GM18508 (cell line): Measurements from ENCODE around the gene SOCS7.

Experiments
- ATAC-seq: cut with Tn5 transposase; IDR thresholded peaks from one replicate; pipeline ENCODE4 v1.9.1; 2021; ENCODE audit warnings: moderate number of reproducible peaks; ENCODE audit not compliant: insufficient read depth, unreplicated experiment

SOCS7 gene

DNA sequence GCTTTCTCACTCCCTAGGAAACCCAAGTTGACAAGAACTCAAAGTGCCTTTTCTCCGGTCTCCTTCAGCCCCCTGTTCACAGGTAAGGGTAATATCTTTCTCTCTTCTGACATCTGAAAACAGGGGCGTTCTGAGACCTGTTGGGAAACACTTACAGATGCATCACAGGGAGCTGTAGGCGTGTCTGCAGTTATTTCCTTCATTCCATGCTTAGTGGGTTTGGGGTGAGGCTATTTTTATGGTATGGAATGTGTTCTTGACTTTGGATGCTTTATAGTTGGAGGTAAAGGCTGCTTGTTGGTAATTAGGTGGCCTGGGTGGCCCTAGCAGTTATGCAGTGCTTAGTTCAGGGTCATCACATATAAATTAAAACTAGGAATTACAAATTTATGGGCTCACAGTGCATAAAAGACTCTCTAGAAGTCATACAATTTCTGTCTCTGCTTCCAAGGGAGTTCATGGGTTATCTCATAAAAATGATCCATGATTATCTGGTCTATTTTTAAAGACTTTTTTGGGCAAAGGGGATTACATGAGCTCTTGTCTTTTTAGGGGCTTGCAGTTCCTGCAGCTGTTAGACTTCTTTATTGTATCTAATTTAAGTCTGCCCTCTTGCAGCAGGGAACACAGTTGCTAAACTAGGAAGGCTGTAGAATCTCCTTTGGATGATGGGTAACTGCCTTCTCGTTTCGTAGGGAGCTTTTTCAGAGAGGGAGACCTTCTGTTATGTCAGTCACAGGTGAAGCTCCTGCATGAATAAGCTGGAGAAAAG is 10.2 kb downstream of the SOCS7 start:
- no peak for ATAC-seq

DNA sequence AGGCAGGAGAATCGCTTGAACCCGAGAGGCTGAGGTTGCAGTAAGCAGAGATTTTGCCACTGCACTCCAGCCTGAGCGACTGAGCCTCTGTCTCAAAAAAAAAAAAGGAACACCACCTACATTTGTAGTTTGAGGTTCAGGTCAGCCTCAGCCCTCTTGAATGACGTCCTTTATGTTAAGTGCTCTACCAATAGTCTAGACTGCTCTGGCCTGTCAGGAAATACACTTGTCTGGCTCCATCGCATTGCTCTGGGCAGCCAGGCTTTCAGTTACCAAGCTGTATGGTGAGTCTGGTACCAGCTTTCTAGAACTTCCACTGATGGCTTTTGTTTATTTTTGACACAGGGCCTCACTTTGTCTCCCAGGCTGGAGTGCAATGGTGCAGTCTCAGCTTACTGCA is 11.4 kb downstream of the SOCS7 start:
- no peak for ATAC-seq

DNA sequence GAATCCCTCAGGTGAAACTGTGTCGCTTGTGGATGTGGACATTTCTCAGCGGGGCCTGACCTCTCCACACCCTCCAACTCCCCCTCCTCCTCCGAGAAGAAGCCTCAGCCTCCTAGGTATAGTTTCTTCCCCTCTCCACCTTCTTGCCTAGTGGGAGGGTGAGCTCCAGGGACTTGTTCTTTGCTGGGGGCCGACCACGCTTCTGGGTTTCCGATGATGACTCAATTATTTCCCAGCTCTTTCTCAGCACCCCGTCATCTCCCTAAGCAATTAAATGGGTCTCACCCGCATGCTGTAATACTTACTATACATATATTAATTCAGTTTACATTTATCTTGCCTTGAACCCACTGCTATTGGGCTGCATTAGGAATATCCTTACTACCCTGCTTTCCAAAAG is 13.1 kb downstream of the SOCS7 start:
- no peak for ATAC-seq

DNA sequence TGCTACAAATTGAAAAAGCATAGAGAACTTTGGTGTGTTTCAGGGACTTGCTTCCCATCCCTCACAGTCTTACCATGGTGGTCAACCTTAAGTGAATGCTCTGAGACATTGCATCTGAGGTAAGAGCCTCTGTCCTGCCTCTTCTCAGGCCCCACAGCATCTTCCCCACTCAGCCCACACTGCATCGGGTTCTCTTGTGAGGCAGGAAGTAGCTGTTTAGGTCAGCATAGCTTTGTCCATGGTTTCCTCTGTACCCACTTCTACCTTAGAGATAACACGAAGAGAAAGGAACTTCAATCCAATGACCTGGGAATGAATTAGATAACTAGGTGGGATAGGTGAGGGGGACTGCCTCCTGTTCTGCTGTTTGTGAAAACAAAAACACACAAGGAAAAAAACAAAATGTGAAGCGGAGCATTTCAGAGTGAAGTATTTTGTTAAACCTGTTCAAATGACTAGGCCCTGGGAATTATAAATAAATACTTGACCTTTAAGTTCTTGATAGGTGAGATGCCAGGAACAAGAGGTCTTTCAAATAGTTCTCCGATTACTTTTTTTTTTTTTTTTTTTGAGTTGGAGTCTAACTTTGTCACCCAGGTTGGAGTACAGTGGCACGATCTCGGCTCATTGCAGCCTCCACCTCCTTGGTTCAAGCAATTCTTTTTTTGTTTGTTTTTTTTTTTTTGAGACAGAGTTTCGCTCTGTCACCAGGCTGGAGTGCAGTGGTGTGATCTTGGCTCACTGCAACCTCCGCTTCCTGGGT is 17.7 kb downstream of the SOCS7 start:
- no peak for ATAC-seq

DNA sequence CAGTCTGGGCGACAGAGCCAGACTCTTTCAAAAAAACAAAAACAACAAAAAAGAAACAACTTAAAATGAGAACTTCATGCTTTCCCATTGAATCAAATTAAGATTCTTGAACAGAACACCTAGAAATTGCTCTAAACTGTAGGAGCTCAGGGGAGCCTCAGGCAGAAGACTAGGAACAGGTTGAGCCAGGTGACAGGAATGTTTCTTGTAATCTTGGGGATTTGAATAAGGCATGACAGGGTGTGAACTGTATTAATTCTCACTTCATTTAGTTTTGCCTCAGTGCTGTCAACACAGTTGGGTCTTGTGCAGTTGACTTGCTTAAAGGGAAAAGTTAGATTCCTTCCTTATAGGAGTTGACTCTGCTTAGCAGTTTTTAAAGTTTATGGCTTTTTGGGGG is 27.8 kb downstream of the SOCS7 start:
- no peak for ATAC-seq

DNA sequence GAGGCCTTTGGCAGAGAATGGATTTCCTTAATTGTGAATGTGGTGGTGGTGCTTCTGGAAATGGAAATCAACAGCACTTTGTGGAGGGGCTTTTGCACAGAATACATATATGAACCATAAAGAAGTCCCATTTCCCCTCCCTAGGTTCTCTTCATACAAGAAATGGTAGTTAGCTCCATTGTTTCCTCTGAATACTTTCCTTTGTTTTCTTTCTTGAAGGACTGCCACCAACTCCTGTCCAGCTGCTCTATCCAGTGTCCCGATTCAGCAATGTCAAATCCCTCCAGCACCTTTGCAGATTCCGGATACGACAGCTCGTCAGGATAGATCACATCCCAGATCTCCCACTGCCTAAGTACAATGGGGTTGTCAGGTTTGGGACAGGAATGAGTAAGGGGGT is 43.4 kb downstream of the SOCS7 start:
- ATAC-seq = no peak

DNA sequence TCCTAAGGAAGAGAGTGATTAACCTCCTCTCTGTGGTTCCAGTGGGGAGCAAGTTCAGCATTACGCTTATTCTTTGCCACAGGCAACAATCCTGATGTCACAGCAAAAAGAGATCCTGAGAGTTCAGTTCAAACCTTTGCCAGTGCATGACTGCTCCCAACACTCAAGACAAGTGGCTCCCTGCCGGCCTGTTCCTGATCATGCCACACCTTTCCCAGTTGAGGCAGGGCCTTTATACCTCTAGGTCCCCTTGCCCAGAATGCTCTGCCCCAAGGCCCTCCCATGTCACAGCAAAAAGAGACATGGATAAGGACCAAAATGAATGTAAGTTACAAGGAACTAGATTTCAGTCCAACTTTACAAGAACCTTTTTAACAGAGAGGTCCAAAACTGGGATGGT is 45.6 kb downstream of the SOCS7 start:
- ATAC-seq = no peak

DNA sequence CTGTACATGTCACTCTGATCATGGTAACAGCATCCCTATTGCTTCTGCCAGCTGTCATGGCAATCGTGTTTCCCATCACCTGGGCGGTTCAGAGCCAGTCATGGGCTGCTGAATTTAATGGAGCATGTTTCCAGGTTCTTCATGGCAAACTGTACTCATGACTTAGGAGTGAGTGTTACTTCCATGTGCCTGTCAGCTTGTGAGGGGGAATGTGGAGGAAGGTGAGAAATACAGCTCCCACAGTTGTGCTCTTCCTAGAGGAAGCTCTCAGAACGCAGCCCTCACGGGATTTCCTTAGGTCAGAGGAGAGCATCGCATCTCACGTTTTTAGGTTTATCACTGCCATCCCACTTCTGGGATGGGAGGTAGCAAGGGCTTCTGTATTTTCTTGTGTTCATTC is 48.6 kb downstream of the SOCS7 start:
- no peak for ATAC-seq

DNA sequence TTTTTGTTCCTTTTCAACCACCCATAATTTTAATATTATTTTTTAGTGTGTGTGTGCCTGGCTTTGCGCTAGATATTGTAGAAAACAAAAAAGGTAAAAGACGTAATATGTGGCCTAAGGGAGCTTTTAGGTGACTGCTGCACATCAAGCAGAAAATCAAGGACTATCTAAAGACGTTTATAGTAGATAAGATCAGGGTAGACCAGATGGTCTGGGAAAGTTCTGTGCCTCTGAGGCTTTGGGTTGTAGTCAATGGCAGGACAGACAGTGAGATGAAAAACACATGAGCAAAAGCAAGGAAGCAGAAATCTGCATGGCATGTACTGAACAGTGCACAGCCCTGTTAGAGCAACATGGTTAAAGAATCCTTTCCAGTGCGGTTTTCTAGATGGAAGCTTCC is 49.8 kb downstream of the SOCS7 start:
- ATAC-seq = no peak

DNA sequence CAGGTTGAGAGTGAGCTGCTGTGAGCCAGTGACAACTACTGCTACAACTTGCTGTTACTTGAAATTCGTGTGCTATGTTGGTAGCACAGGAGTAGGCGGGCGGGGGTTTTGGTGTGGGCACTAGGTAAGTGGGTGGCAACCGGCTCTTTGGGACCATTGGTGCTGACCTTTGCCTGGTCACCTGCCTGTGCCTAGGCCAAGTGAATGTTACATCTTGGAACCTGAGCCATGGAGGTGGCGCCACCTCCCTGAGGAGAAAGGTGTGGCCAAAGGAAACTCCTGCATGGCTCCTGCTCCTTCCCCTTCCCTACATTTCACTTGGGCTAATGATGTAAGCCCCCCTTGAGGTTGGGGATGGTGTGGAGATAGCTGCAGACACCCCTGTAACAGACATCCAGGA is 51.3 kb downstream of the SOCS7 start:
- ATAC-seq = no peak

DNA sequence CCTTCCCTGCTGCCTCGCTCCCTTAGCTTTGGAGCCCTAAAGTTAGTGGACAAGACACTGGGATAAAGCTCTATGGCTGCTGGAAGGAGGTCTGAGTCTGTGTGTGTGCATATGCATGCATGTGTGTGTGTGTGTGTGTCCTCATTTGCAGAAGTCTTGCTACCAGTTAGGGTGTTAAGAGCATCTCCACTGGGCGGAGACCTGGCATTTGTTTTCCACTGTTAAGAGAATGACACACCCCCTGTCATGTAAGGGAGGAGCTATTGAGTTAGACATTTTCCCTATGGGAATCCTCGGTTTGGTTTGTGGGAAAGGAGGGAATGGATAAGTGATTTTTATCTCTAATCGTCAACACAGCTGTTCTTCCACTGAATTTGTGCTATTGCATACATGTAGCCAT is 51.8 kb downstream of the SOCS7 start:
- no peak for ATAC-seq

DNA sequence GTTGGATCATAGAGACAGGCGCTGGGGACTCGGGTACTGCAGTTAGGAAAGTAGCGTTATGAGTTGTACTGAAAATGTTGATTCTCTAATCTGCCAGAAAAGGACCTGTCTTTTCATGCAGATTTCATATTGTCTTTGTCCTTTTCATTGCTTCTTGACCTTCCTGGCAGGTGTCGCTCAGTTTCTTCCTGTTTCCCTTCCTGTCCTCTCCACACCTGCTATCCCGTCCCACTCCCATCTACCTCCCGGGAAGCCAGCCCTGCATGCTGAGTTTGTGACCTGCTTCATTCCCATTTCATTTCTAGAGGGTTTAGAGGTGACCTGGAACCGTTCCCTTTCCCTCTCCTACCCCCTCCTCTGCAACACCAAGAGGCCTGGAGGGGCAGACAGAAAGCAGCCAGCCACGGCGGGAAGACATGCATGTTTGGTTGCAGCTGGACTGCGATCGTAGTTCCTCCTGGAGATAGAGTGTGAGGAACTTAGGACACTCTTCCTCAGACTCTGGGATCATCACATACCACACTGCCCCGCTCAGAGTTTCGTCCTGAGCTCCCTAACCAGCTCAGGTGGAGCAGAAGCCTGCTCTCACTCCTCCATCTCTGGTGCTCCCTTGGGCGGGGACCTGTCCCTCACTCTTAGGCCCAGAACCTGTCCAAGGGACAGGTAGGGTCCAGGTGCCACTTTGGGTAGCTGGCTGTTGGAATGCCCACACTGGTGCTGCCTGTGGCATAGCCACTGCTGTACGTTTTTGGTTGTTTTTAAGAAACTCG is 52.7 kb downstream of the SOCS7 start:
- ATAC-seq = no peak

DNA sequence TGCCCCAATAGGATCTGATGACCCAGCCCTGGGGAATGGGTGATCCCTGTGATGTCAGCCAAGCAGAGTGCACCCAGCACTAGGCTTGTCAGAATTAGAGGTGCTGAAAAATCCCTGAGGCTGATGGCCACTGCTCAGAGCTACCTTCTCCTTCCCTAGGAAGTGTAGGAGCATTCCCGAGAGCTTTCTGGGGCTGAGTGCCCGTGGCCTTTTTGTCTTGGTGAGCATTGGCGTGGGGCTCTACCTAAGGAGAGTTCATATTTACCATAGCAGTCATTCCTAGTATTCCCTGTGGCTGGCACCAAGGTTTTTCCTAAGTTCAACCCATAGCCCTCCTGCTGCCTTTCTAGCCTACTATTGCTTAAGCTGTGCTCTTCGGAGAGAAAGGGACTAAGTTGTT is 54.0 kb downstream of the SOCS7 start:
- ATAC-seq = no peak

DNA sequence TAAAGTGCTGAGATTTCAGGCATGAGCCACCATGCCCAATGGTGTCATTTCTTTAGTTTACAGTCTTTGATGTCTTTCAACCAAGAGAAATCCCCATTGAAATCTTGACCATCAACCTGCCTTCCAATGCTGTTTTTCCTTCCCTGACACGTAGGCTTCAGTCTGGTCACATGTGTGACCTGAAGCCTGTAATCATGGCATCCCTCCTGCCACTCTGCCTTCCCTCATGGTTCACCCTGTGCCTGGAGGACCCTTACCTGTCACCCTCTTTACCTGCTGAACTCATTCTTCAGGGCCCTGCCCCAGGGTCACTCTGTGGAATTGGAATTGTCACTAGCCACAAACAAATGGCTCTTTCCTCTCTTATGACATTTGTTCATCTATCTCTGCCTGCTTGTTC is 58.6 kb downstream of the SOCS7 start:
- no peak for ATAC-seq

DNA sequence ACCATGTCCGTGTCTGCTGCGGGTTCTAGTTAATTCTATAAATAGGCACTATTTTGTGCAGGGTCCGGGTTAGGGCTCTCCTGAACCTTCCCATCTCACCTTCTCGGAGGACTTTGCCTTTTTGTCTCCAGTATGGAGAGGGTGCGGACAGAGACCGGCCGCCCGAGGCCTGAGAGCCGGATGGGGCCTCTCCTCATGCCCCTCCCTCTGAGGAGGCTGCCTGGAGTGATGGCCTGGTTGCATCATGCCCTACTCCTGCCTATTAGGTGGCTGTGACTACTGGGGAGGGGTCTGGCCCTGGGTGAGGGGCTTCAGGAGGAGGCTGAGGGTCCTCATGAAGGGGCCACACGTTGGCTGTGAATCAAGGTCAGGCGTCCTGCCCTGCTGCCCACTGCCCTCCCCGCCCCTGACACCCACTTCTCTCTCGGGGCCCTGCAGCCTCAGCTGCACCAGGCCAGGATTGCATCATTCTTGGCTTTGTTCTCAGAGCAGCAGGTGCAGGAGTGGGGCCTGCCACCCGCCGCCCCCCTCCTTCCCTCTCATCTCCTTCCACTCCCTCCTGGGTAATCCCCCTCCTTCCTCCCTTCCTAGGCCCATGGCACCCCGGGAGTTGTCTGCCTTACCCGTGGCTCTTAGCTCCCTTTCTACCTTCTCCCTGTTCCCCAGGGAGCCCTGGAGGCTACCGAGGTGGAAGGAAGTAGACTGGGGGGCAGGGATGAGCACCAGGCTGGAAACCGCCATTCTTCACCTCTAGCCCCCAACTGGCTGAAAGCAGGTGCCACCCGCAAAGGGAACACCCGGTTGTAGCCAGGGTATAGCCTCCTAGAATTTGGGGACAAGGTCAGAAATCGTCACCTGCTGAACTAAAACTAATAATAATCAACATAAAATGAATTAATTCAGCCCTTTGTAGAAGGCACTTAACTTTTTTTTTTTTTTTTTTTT is 63.9 kb downstream of the SOCS7 start:
- ATAC-seq = no peak

DNA sequence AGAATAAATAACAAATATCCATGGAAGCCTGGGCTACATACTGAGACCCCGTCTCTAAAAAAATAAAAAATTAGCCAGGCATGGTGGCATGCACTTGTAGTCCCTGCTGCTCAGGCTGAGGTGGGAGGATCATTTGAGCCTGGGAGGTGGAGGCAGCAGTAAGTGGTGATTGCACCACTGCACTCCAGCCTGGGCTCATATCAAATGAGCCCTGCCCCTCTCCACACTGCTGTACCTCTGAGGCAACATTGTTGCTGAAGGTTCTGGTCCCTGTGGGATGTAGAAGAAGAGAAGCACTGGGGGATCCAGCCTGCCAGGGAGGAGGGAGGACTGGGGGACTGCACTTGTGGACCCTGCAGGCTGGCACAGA is 65.2 kb downstream of the SOCS7 start:
- no peak for ATAC-seq

DNA sequence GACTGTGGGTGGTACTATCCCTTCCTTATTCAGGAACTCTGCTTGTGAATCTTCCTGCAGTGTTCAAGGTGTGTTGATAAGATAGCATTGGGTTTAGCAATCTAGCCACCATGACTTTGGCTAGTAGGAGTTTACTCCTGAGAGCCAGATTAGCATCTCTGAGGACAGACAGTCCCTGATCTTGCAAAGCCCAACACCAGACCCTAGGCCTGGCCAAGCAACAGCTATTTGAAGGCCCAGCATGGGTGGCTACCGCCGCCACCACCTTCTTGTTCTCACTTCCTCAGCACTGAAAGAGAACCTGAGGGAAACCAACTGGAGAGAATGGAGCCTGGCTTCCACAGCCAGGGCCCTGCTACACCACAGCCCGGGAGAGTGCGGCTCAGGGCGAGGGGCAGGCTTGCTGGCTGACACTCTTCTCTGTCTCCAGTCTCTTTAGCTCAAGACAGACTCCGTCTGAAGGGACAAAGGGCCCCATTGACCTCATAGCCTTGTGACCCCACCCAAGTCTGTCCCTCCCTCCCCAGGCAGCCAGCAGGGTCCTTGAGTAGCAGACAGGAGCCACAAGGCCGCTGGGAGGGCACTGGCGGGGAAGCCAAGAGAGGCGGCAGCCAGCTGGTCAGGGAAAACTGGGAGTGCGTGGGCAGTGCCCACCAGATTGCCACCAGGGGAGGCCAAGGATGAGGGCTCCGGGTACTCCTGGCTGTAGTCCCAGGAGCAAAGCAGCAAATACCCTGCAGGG is 65.7 kb downstream of the SOCS7 start:
- no peak for ATAC-seq

DNA sequence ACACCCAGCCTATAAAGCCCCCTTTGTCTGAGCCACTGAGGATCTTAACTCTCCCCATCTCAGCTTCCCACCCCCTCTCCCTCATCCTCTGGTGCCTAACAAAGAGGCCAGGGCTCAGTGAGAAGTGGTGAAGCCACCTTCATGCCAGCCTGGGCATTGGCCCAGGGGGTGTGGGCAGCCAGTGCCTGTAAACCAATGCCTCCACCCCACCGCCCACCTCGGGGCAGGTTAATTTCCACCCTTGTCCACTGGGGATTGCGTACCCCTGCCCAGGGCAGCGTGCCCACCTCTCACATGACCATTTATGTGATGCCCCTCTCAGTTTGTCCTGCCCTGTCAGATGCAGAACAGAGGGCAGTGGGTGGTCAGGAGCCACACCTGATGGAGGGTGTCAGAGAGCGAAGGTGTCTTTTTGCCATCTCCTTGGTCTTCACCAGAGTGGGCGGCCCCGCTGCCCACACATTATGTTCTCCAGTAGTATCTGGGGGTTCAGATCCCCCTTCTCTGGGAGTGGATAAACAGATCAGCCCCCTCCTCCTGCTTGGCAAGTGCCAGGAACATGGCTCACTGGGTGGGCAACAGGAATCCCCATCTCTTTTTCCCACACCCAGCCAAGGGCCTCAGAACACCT is 66.5 kb downstream of the SOCS7 start:
- ATAC-seq = no peak
